Measurements from ENCODE around the gene AKR1B1. TPM values are rescaled to one million over a fixed set of nuclear protein-coding genes. Genes with fewer than 3 reads are reported as not detected.

The AKR1B1 gene
- total RNA-seq, 1 experiment from 2014 or later, result 1.6 TPM

DNA sequence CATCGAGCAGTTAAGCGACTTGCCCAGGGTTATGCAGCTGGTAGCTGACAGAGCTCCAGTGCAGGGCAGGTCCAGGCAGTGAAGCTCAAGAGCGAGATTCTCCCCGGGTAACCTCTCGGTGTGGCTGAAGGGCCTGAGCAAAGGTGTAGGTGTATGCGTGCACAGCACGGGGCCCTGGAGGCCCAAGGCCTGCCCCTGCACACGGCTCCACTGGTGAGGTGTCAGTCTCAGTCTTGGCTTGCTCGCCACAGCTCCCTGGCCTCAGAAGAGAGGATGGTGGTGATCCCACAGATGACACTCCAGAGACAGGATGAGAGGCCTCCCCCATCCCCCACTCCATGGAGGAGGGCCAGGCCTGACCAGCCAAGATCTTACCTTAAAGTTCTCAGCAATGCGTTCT lies 12.0 kb downstream of the AKR1B1 start:
- H4K20me1 ChIP-seq (ENCODE audit: low read length), result no peaks in the 10 kb centered on the region
- no peak overlapping the region for H2AFZ ChIP-seq (ENCODE audit: low read length)
- peaks cover 50% of the 10 kb centered on the region for H3K4me1 ChIP-seq (ENCODE audit: insufficient read depth, low read length)
- ATAC-seq, result no peak
- no peak for DNase-seq
- CTCF ChIA-PET, result interaction anchor here (1.7 kb wide), 1 partner anchor 15 kb away, joined by 4 read pairs; no protein-coding TSS in a partner anchor
- H3K4me3 ChIP-seq (ENCODE audit: low read length), result no peak overlapping the region
- no peaks in the 10 kb centered on the region for H3K27me3 ChIP-seq (ENCODE audit: low read length)
- POLR2A ChIA-PET (ENCODE audit: unreplicated experiment), result no interaction called here
- H3K36me3 ChIP-seq (ENCODE audit: low read depth, low read length), result no peaks in the 10 kb centered on the region
- no peaks in the 10 kb centered on the region for H3K9me3 ChIP-seq (ENCODE audit: low read length)
- intact Hi-C loops (cut with micrococcal nuclease), result no loop called here
- no peaks in the 10 kb centered on the region for H3K79me2 ChIP-seq (ENCODE audit: low read length)
- H3K9me2 ChIP-seq (replicated peaks; ENCODE audit: low read length), result no peaks in the 10 kb centered on the region
- BruUV-seq (replicated peaks), result no TSS peak
- H3K4me2 ChIP-seq (ENCODE audit: low read length), result no peak overlapping the region
- TF ChIP-seq, protein P1, sequence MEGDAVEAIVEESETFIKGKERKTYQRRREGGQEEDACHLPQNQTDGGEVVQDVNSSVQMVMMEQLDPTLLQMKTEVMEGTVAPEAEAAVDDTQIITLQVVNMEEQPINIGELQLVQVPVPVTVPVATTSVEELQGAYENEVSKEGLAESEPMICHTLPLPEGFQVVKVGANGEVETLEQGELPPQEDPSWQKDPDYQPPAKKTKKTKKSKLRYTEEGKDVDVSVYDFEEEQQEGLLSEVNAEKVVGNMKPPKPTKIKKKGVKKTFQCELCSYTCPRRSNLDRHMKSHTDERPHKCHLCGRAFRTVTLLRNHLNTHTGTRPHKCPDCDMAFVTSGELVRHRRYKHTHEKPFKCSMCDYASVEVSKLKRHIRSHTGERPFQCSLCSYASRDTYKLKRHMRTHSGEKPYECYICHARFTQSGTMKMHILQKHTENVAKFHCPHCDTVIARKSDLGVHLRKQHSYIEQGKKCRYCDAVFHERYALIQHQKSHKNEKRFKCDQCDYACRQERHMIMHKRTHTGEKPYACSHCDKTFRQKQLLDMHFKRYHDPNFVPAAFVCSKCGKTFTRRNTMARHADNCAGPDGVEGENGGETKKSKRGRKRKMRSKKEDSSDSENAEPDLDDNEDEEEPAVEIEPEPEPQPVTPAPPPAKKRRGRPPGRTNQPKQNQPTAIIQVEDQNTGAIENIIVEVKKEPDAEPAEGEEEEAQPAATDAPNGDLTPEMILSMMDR (conservative IDR thresholded peaks at IDR 0.05; ENCODE audit: low read depth, low read length), result no peak
- TF ChIP-seq EZH2phosphoT487 (IDR thresholded peaks at IDR 0.05; ENCODE audit: borderline replicate concordance, low read length), result no peak
- TF ChIP-seq EZH2 (IDR thresholded peaks at IDR 0.05; ENCODE audit: low read length, unreplicated experiment), result no peak
- H3K9ac ChIP-seq (ENCODE audit: low read length), result no peak overlapping the region
- peaks cover 4% of the 10 kb centered on the region for H3F3A ChIP-seq (ENCODE audit: low read length, unreplicated experiment)
- H3K27ac ChIP-seq (ENCODE audit: low read length), result no peak overlapping the region

DNA sequence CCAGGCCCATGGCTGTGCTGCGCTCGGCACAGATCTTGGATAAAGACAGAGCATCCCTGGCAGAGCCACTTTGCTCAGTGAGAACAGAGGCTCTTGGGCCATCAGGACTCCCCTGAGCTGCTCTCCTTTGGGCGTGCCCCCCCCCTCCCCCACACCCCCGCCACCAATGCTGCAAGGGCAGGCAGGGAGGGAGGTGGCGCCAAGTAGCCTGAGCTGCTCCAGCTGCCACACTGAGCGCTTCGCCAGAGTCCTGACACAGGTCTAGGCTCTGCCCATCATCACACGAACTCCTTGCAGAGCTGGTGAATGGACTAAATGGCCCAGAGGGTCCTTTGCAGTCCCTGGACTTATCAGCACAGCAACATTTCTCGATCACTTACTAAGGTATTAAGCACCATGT lies 12.5 kb downstream of the AKR1B1 start:
- intact Hi-C loops (cut with micrococcal nuclease), result no loop called here
- ATAC-seq (no peak), DNase-seq (no peak)
- Histone ChIP-seq H3F3A (ENCODE audit: low read length, unreplicated experiment) (peaks cover 4% of the 10 kb centered on the region), H3K36me3 (ENCODE audit: low read depth, low read length) (no peaks in the 10 kb centered on the region), H3K27ac (ENCODE audit: low read length) (no peak overlapping the region), H3K9ac (ENCODE audit: low read length) (no peak overlapping the region), H3K4me1 (ENCODE audit: insufficient read depth, low read length) (peaks cover 50% of the 10 kb centered on the region), H3K27me3 (ENCODE audit: low read length) (no peaks in the 10 kb centered on the region), H4K20me1 (ENCODE audit: low read length) (no peaks in the 10 kb centered on the region), H3K79me2 (ENCODE audit: low read length) (no peaks in the 10 kb centered on the region), H3K9me2 (replicated peaks; ENCODE audit: low read length) (no peaks in the 10 kb centered on the region), H3K9me3 (ENCODE audit: low read length) (no peaks in the 10 kb centered on the region), H3K4me3 (ENCODE audit: low read length) (no peak overlapping the region), H3K4me2 (ENCODE audit: low read length) (no peak overlapping the region), H2AFZ (ENCODE audit: low read length) (no peak overlapping the region)
- no TSS peak for BruUV-seq (replicated peaks)
- TF ChIP-seq EZH2phosphoT487 (IDR thresholded peaks at IDR 0.05; ENCODE audit: borderline replicate concordance, low read length) (no peak), EZH2 (IDR thresholded peaks at IDR 0.05; ENCODE audit: low read length, unreplicated experiment) (no peak)
- TF ChIP-seq, protein P1 (conservative IDR thresholded peaks at IDR 0.05; ENCODE audit: low read depth, low read length), result no peak
- ChIA-PET CTCF (interaction anchor here (1.7 kb wide), 1 partner anchor 14 kb away, joined by 4 read pairs; no protein-coding TSS in a partner anchor), POLR2A (ENCODE audit: unreplicated experiment) (interaction anchor here (0.6 kb wide), 1 partner anchor 73 kb away, joined by 3 read pairs; no protein-coding TSS in a partner anchor)

DNA sequence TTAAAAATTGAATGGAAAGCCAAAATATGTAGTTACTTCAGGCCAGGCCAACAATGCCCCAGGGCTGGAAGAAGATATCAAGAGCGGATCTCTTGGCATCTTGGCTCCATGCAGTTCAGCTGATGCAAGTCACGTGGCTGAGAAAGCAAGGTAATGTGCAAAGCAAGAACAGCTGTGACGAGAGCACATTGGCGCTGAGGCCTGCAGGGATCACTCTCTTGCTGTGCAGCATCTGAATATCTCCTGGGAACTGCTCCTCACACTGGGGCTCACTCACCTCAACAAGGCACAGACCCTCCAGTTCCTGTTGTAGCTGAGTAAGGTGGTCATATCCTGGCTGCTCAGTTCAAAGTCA lies 14.0 kb downstream of the AKR1B1 start:
- no peak for TF ChIP-seq EZH2phosphoT487 (IDR thresholded peaks at IDR 0.05; ENCODE audit: borderline replicate concordance, low read length)
- TF ChIP-seq, protein P1 (conservative IDR thresholded peaks at IDR 0.05; ENCODE audit: low read depth, low read length), result no peak
- TF ChIP-seq EZH2 (IDR thresholded peaks at IDR 0.05; ENCODE audit: low read length, unreplicated experiment), result no peak
- H3K27ac ChIP-seq (ENCODE audit: low read length), result no peak overlapping the region
- ChIA-PET POLR2A (ENCODE audit: unreplicated experiment) (no interaction called here), CTCF (interaction anchor here (0.6 to 1.9 kb wide), 4 partner anchors 12 to 69 kb away, joined by 4 to 13 read pairs (median 5); no protein-coding TSS in a partner anchor)
- H3F3A ChIP-seq (ENCODE audit: low read length, unreplicated experiment), result peaks cover 4% of the 10 kb centered on the region
- no peak overlapping the region for H3K4me2 ChIP-seq (ENCODE audit: low read length)
- intact Hi-C loops (cut with micrococcal nuclease), result loop anchor here (1.0 kb wide), 2 partner anchors 33 to 68 kb away; no protein-coding TSS in a partner anchor
- H3K36me3 ChIP-seq (ENCODE audit: low read depth, low read length), result no peaks in the 10 kb centered on the region
- H4K20me1 ChIP-seq (ENCODE audit: low read length), result no peaks in the 10 kb centered on the region
- peaks cover 43% of the 10 kb centered on the region for H3K4me1 ChIP-seq (ENCODE audit: insufficient read depth, low read length)
- no TSS peak for BruUV-seq (replicated peaks)
- no peaks in the 10 kb centered on the region for H3K9me2 ChIP-seq (replicated peaks; ENCODE audit: low read length)
- no peak overlapping the region for H3K9ac ChIP-seq (ENCODE audit: low read length)
- ATAC-seq, result no peak
- no peaks in the 10 kb centered on the region for H3K9me3 ChIP-seq (ENCODE audit: low read length)
- no peak overlapping the region for H3K4me3 ChIP-seq (ENCODE audit: low read length)
- no peaks in the 10 kb centered on the region for H3K79me2 ChIP-seq (ENCODE audit: low read length)
- peak overlapping the region; percentile 57; the same call in 1 of the 2 replicates for H2AFZ ChIP-seq (ENCODE audit: low read length)
- no peaks in the 10 kb centered on the region for H3K27me3 ChIP-seq (ENCODE audit: low read length)
- DNase-seq, result no peak
